Suprapubic skin (tissue), 3 donors: Measurements from ENCODE around the gene ZFP82.

Source experiments
- POLR2A ChIP-seq, 2 donors: fragments of 450-650 bp; IDR thresholded peaks; one replicate each; pipeline ENCODE4 v1.6.1; 2017; ENCODE audit warnings: antibody characterized with exemption in 2 of 2, mild to moderate bottlenecking in 2 of 2, moderate library complexity in 2 of 2
- TF ChIP-seq, protein P1 (sequence below), 2 donors: fragments of 200-600 bp in 1 of 2; fragments of 450-650 bp in 1 of 2; sonication (generic) in 1 of 2; IDR thresholded peaks; one replicate each; pipeline ENCODE4 v1.5.1; 2016 to 2019; ENCODE audit warnings: antibody characterized with exemption in 2 of 2, mild to moderate bottlenecking in 1 of 2, moderate library complexity in 1 of 2

DNA sequence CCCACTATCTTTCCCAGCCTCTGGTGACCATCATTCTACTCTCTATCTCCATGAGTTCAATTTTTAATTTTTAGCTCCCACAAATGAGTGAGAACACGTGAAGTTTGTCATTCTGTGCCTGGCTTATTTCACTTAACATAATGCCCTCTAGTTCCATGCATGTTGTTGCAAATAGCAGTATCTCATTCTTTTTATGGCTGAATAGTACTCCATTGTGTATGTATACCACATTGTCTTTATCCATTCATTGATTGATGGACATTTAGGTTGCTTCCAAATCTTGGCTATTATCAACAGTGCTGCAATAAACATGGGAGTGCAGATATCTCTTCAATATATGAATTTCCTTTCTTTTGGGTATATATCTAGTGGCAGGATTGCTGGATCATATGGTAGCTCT lies 22.9 kb upstream of the ZFP82 start:
- TF ChIP-seq, protein P1, sequence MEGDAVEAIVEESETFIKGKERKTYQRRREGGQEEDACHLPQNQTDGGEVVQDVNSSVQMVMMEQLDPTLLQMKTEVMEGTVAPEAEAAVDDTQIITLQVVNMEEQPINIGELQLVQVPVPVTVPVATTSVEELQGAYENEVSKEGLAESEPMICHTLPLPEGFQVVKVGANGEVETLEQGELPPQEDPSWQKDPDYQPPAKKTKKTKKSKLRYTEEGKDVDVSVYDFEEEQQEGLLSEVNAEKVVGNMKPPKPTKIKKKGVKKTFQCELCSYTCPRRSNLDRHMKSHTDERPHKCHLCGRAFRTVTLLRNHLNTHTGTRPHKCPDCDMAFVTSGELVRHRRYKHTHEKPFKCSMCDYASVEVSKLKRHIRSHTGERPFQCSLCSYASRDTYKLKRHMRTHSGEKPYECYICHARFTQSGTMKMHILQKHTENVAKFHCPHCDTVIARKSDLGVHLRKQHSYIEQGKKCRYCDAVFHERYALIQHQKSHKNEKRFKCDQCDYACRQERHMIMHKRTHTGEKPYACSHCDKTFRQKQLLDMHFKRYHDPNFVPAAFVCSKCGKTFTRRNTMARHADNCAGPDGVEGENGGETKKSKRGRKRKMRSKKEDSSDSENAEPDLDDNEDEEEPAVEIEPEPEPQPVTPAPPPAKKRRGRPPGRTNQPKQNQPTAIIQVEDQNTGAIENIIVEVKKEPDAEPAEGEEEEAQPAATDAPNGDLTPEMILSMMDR (IDR thresholded peaks at IDR 0.05): no peak
- no peak for TF ChIP-seq POLR2A (IDR thresholded peaks at IDR 0.05)
